PC-9 (cell line): ENCODE results near the gene SPACA7.

ENCODE experiments used
- EZH2 ChIP-seq: fragments of 200-600 bp; sonication (generic); IDR thresholded peaks from 2 replicates; pipeline ENCODE4 v1.8.0; 2017; ENCODE audit warnings: antibody characterized with exemption, low read depth
- TF ChIP-seq, protein P1 (sequence below): fragments of 200-600 bp; sonication (generic); conservative IDR thresholded peaks from 2 replicates; pipeline ENCODE4 v1.6.1; 2017; ENCODE audit warnings: mixed run types, antibody characterized with exemption, mild to moderate bottlenecking, moderate library complexity

DNA sequence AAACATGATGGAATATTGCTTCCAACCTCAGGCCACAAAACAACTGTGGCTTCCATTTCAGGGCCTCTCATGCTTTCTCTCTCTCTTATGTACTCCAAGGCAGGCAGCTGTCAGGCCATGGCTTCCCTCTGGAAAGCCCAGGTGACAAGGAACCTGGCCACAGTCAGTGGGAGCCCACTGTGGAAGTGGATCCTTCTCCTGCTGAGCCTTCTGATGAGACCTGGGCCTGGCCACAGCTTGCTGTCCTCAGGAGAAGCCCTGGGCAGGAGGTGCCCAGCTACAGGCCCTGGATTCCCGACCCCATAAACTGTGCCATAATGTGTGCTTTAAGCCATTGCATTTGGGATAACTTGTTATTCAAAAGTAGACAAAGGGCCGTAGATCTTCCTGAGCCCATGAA is 71.2 kb downstream of the SPACA7 start:
- TF ChIP-seq, protein P1, sequence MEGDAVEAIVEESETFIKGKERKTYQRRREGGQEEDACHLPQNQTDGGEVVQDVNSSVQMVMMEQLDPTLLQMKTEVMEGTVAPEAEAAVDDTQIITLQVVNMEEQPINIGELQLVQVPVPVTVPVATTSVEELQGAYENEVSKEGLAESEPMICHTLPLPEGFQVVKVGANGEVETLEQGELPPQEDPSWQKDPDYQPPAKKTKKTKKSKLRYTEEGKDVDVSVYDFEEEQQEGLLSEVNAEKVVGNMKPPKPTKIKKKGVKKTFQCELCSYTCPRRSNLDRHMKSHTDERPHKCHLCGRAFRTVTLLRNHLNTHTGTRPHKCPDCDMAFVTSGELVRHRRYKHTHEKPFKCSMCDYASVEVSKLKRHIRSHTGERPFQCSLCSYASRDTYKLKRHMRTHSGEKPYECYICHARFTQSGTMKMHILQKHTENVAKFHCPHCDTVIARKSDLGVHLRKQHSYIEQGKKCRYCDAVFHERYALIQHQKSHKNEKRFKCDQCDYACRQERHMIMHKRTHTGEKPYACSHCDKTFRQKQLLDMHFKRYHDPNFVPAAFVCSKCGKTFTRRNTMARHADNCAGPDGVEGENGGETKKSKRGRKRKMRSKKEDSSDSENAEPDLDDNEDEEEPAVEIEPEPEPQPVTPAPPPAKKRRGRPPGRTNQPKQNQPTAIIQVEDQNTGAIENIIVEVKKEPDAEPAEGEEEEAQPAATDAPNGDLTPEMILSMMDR, result no peak
- no peak for TF ChIP-seq EZH2
